Fibroblast of peridontal ligament (primary cell): Measurements from ENCODE around the gene ELMO3.

Experiments
- DNase-seq: peaks from one replicate; pipeline ENCODE4 v3.0.0-alpha.2; 2010; ENCODE audit errors: extremely low read depth

ELMO3 gene

DNA sequence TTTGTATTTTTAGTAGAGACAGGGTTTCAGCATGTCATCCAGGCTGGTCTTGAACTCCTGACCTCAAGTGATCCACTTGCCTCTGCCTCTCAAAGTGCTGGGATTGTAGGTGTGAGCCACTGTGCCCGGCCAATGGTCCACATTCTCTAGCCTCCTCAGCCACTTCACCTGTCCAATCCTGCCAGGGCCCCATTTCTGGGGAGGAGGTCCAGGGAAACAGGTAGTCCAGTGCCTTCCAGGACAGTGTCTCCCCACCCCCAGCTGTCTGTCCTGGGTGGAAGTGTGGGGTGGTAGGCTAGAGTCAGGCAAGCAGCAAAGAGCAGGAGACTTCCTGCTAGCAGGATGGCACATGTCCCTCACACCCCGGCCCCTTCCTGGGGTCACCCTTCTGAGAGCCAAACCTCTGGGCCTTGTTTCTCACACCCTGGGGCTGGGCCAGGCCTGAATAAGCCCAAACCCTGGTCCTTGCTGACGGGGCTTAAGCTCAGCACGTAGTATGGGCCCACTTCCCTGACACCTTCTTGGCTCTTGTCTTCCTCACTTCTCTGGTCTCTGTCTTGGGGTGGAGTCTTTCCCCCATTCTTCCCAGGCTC, 43.3 kb downstream of the ELMO3 start:
- no peak for DNase-seq

DNA sequence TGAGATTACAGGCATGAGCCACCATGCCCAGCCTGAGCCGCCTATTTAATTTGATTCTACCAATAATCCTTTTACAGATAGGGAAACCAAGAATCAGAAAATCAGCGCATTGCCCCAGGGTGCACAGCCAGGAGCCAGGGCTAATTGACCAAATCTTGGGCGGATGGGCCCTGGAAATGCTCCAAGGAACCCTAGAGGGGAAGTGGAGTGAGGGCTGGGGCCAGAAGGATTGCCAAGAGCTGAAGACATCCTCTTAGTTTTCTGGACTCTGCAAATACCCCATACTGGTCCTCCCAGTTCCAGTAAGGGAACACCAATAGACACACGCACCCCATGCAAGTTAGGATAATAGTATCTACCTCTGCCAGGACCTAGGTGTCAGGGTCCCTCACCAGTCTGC, 44.5 kb downstream of the ELMO3 start:
- DNase-seq = no peak

DNA sequence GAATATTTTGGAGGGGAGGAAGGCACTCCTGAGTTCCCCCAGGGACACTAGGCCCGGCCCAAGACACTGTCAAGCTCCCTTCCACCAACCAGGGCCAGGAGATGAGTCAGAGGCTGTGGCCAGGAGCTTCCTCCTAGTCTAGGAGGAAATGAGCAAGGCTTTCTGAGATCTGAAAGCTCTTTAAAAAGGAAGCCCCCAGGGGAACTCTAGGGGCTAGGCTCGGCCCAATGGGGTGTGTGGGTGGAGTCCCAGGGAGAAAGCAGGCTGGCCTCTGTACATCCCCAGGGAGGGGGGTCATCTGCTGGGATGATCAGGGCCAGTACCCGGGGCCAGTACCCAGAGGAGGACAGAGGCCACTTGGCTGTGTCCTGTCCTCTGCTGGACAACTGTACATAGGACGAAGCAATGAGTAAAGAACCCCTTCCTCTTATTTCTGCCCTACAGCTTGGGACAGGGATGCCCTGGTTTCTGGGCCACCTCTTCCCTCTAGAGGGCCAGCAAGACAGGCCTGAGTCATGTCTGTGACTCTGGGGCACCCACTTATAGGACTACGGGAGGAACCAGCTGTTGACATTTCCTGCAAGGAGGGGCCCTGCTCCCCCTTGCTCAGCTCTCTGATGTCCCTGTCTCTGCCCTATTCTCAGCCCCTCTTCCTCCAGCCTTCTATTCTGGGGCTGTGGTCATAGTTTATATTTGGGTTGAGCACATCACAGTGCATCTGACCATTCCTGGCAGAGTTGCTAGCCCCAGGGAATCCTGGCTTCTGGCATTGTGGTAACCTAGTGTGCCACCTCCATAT, 45.7 kb downstream of the ELMO3 start:
- DNase-seq = peak; percentile 83

DNA sequence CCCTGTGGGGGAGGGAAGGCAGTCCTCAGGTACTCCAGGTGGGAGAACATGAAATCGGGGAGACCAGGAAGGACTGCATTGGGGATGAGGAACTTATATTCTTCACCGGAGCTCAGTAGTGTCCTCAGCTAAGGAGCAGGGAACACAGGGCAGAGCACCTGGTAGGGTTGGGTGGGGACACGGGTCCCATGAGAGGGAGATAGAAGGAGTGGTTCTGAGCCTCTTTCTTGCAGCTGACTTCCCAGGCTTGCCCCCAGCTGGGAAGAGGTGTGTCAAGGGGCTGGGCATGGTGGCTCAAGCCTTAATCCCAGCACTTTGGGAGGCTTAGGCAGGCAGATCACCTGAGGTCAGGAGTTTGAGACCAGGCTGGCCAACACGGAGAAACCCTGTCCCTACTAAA, 46.3 kb downstream of the ELMO3 start:
- DNase-seq = no peak

DNA sequence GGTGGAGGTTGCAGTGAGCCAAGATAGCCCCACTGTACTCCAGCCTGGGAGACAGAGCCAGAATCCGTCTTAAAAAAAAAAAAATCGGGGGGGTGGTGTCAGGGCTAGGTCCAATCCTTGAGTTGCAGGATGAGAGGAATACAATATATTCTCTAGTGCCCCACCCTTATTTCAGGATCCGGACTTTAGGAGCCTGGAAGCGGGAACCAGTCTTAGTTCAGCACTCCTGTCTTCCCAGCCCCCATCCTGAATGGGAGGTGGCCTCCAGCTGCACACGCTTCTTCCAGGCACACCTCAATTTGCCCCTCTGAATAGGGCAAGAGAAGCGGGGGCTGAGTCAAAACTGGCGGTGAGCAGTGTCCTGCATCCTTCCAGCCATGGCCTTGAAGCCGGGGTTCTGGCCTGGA, 46.7 kb downstream of the ELMO3 start:
- no peak for DNase-seq

DNA sequence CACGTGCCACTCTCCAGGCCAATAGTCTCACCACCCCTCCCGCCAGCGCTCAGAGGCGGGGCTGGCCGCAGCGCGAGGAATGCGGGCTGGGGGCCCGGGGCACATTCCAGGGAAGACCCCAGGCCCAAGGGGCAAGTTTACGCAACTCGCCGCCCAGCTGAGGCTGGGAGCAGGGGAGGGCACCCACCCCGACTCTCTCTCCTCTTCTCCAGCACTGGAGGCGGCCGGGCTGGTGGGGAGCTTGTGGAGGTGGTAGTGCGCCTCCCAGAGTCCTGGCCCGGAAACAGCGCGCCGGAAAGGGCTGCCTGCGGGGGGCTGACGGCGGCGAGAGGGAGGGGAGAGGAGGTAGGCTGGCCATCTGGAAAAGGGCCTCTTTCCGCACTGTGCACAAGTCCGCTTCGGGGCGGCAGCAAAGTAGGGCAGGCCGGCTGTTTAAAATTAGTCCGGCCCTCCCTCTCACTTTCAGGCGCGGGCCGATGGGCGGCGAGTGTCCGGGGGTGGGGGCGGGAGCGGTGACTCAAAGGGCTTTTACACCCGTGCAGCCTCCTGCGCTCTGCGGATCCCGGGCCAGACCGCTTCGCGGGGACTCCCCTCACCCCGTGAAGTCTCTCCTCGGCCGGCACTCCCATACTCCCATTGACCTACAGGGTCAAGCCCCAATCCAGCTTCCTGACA, 47.3 kb downstream of the ELMO3 start:
- peak; percentile 84 for DNase-seq

DNA sequence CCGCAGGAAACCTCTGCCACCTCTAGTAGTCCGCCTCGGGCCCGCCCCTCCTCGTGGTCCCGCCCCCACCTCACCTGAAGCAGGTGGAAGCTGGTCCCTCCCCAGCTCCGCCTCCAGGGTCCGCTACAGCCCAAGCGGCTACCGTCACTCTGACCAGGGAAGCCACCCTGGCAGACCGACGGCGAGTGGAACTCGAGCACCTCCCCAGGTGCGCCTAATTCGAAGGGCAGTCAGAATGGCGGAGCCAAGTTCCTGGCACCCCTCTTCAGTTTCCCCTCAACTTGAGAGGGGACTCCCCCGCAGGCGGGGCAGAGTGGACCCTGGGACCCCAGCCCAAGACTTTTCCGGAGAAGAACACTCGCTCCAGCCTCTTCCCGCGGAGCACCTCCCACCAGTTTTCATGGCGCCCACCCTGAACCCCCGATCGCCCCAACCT, 47.8 kb downstream of the ELMO3 start:
- DNase-seq = no peak

DNA sequence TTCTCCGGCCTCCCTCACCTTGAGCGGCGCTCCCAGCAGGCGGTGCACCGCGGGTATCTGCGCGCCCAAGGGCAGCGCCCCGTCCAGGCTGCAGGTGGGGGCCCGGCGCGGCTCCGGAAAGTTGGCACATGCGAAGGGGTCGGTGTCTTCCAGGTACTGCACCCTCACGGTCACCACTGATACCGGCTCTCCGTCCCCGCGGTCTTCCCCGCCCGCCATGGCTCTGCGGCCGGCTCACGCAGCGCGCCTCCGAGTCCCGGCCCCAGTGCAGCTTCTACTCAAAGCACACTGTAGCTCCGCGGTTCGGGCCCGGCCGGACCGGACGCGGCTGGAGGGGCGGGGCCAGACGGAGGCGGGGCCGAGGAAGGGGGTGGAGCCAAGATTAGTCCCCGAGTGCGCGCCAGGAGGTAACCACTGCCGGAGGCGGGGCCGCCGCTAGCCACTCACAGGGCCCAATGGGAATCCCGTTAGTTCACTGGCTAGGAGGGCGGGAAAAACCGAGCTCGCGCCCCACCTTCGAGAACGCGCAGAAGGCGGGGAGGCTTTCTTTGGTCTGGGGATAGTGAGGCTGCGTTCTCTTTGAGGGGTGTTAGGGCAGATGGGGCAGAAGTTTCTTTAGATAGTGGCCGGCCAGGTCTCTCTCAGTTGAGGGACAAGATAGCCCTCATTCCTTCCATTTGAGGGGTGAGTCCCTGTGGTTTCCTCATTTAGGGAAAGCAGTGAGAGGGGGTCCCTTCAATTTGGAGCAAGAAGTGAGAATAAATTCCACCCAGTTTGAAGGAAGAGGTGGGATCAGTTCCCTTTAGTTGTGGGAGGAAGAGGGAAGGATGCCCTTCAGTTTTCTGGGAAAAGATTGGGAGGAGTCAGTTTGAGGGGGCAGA, 48.5 kb downstream of the ELMO3 start, which contains the start of gene FHOD1:
Gene FHOD1 (minus strand): TSS at position 290 of the 881 bp plus-strand sequence. CDS start 71 bp downstream, at position 219.
- peak; percentile 92 for DNase-seq

DNA sequence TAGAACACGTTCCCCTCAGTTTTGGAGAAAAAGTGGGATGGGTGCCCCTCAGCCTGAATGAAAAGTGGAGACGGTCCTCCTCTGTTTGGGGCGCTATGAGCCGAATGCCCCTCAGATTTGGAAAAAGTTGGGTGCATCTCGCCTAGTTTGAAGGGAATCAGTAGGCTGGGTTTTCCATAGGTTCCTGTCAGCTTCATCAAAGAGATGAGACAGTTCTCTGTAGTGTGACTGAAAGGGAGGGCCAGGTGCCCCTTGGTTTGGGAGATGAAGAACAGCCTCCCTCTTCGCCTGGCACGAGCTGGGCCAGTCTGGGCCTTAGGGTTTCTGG, 49.1 kb downstream of the ELMO3 start:
- no peak for DNase-seq

DNA sequence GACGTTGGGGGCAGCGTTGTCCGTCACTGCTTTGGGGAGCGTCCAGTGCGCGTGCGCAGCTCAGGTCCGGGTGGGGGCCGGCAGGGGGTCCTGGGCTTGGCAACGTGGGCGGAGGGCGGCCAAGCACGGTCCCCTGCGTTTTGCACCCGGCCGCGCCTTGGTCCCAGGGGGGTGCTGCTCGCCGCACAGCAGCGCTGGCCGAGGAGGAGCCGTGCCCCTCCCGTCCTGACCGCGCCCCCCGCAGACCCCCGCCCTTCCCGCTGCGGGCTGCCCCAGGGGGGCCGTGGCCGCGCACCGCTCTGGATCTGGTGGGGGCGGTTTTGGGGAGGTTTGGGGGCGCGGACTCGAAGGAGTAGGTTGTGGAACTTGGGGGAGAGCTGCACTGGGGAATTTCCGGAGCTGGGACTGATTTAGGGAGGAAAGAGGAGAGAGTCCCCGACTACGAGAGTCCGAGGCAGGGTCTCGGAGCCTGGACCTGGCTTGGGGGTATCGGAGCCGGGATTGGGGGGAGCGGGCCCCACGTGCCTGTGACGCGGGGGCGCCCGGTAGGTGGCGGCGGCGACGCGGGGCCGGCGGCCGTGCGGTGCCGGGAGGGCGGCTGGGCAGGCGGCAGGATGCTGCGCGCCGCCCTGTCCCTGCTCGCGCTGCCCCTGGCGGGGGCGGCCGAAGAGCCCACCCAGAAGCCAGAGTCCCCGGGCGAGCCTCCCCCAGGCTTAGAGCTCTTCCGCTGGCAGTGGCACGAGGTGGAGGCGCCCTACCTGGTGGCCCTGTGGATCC, 49.7 kb downstream of the ELMO3 start, which contains the start of gene SLC9A5:
Gene SLC9A5 (plus strand): TSS at position 579 of the 777 bp plus-strand sequence. CDS start 36 bp downstream, at position 615.
- DNase-seq = no peak

DNA sequence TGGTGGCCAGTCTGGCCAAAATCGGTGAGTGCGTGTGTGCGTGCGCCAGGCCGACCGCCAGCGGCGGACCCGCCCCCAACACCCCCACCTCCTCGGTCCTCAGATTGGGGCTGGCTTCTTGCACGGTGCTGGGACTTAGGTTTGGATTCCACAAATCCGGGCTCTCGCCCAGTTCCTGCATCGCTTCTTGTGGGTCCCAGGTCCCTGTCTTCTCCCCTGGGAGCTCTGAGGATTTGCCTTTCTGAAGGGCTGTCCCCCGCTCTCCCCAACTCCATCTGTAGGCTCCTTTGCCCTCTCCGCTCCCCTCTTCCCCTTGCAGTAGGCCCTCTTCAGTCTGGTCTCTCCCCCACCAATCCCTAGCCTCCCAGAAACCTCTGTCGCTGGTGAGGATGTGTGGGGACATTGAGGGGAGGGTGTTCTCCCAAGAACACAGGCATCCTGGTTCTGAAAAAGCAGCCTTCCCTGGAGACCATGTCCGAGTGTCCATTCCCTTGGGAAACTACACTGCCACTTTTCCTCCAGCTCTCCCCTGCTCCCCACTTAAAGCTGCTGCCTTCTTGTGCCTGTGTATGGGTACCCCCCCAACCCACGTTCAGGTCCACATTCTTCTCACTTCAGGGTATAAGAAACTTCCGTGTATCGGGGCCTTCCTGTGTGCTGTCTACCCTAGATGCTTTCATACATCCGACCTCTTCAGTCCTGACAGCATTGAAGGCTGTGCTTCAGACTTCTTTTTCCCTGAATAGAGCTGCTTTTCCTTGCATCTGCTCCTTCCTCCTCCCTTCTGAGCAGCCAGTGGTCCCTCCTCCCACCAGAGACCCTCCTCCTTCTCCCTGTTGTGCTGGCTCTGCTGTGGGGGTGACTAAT, 50.5 kb downstream of the ELMO3 start:
- DNase-seq = no peak

DNA sequence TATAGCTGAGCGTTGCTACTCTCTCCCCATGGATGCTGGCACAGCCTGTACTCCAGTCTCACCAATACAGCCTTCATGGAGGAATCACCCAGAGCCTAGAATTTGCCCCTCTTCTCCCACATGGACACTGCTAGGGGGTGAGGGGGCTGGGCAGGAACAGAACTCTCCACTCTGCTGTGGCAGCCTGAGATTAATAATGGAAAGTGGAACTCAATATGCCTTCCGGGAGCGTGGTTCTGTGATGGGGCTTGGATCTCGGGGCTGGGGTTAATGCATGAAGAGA, 51.1 kb downstream of the ELMO3 start:
- DNase-seq = no peak

DNA sequence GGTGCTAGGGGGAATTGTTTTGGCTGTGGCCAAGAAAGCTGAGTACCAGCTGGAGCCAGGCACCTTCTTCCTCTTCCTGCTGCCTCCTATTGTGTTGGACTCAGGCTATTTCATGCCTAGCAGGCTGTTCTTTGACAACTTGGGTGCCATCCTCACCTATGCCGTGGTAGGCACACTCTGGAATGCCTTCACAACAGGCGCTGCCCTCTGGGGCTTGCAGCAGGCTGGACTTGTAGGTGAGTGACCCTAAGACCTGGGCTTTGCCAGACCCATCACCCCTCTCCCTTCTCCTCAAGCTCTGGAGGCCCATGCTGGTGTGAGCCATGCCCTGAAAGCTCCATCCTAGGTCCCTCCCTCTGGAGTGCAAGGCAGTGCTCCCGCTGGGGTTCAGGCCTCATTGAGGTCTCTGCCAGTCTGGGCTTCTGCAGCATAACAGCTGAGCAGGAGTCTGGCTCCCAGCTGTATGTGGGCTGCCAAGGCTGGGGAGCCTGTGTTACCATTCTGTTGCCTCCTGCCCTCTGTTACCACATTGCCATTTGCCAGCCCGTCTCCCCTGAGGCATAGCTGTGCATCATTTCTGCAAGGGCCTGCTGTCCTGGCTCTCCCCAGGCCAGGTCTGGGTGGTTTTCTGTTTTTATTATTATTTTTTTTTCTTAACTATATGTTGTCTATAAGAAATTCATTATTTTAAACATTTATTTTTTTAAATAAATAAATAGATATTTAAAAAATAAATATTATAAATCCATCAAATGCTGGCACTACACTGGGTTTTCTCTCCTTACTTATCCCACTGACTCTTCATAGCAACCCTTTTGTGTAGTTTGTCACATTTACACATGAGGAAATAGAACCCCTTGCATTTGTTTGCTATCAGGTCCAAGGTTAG, 53.9 kb downstream of the ELMO3 start:
- DNase-seq = no peak
